HG03045 (cell line): ENCODE measurements around the gene HES2.
"Not testable (repeated sequence)": the region's sequence is repeated elsewhere in the genome, so short reads cannot be mapped to it uniquely, and the experiment has no call there.

Source experiments
- ATAC-seq: cut with Tn5 transposase; IDR thresholded peaks from one replicate; pipeline ENCODE4 v1.9.1; 2021; ENCODE audit warnings: mild to moderate bottlenecking, moderate library complexity; ENCODE audit not compliant: unreplicated experiment

The HES2 gene

DNA sequence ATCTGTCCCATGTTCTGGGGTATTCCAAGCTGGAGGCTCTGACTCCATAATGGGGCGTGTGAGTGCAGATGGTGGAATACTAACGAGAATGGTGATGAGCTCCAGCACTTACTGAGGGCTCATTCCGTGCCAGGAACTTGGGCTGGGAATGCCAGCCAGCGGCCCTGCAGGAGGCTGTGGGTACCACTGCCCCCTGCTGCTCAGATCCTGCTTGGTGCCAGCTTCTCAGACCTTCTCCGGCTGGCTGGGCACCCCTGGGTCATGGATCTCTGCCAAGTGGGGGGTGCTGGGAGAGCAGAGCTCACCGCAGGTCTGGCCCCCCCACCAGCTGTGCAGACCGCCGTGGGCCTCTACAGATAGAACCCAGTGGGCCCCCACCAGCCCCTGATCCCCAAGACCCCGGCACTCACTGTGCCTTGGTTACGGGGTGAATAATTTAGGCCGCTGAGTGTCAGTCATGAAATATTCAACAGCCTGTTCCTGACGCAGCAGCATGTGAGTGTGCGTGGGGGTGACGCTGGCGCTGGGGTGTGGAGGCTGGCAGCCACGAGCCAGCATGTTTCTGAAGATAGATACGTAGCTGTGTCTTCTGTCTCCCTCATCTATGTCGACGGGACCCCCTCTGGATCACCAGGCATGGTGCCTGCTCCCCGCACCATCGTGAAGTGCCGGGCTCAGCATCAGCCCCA is 17.4 kb upstream of the HES2 start:
- ATAC-seq: not testable (repeated sequence)

DNA sequence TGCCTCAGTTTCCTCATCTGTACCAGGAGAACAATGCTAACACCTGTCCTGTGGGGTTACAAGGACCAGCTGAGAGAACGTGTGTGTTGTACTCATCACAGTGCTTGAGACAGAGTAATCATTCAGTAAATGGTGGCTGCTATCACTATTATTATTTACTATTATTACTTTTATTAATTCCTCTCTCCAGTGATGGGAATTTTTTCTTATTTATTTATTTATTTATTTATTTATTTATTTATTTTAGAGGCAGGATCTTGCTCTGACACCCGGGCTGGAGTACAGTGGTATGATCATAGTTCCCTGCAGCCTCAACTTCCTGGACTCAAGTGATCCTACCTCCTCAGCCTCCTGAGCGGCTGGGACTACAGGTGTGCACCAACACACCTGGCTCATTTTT is 16.6 kb upstream of the HES2 start:
- ATAC-seq: not testable (repeated sequence)

DNA sequence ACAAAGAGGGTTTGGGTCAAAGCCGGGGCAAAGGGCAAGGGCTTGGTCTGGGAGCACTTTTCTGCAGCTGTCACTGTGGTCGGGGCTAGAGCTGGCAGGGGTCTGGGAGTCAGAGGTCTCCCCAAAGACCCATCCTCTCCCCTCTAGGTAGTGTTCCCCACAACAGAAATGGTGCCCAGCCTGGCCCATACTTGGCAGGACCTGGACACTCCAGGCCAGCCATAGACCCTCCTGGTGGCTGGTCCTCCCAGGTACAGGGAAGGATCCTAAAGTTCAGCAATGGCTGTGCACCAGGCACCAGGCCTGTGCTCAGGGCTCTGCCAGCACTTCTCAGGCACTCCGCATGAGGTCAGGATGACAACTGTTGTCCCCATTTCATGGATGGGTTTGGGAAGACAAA is 15.8 kb upstream of the HES2 start:
- ATAC-seq: no peak

DNA sequence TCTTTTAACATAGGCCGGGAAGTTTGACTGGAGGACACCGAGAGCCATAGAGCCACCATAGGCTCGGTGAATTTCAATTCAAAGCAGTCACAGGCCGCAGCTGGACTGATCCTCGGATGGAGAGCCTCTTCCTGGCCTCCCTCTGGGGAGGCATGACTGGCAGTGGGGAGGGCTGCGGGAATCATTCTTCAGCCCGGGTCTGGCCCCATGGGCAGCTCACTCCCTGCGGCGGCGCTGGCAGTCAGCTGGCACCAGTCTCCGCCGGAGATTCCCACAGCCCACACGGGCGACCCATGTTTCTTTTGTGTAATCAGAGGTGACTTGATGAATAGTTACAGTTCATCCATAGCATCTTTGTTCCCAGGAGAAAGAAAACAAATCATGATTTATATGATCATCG is 15.4 kb upstream of the HES2 start:
- ATAC-seq: no peak

DNA sequence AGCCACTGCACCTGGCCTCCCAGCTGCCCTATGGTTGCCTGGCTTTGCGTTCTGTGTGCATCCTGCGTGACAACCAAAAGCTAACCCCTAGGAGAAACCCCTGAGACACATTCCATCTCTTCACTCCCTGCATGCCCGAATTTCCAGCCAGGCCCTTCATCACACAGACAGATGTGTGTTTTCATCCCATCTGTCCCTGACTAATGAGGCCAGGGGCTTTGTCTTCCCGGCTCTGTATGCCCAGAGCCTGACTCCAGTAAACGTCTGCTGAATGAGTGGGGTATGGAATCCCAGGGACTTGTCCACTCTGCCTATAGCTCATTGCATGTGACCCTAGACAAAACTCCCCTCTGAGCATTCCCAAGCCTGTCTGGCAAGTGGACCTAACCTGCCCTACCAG is 14.5 kb upstream of the HES2 start:
- ATAC-seq: no peak

DNA sequence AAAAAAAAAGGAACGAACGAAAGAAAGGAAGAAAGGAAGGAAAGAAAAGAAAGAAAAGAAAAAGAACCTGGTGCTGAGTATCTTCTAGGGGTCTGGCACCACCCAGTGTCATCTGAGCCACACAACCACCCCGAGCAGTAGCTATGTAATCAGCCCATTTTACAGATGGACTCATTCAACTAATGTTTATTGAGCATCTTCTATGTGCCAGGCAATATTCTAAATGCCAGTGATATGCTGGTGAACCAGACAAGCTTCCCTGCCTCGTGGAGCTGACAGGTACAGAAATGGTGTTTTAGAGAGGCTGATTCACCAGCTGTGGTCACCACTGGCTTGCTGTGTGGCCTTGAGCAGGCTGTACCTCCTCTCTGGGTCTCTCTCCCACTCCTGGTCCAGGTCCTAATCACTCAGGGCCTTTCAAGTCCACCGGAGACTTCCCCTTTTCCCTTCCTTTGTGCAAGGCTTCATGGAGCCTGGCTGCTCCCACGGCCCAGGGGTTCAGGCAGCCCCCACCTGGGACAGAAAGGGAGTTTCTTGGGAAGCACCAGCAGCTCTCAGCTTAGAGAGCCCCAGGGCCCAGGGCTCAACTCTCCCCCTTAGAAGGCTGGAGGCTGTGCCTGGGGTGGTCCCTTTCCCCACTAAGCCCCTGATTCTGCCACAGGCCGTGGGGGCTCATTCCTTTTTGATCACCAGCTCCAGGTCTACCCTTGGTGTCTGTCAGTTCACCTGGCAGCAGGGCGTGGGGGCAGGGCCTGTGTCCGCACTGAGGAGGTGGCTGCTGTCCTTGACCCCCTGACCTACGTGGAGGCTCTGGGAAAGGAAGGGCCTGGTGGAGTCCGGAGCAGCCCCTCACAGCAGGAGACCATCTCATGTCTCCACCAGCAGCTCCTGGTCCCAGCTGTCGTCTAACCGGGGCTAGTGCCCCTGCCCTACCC is 12.2 kb upstream of the HES2 start:
- ATAC-seq: not testable (repeated sequence)

DNA sequence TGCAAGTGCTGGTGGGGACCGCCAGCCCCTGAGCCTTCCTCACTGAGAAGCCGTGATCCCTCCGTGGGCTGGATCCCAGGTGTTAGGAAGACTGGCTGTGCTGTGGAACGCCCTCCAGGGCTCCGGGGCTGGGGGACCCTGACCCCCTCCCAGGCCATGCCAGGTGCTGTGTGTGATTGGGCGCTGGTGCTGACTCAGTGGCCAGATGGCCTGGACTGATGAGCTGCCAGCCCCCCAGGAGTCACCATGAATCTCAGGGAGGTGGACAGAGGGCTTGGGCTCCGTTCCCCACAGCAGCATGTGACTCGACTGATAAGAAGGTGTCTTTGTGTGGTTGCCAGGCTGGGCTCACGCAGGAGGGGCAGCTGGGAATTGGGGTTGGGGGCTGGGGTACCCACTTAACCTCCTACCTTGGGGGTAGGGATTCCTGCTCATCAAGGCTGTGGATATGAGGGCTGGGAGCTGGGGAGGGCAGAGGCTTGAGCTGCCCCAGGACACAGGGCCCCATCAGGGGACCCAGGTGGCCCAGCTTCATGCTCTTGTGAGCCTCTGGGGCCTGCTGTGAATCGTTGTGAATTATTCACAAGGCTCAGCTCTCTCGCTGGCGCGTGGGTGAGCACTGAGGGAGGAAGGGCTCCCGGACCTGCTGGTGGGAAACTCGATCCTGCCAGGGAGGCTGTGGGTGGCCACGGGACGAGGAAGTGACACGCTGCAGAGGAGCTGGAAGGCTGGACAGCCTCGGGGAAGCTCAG is 10.1 kb upstream of the HES2 start:
- not testable (repeated sequence) for ATAC-seq

DNA sequence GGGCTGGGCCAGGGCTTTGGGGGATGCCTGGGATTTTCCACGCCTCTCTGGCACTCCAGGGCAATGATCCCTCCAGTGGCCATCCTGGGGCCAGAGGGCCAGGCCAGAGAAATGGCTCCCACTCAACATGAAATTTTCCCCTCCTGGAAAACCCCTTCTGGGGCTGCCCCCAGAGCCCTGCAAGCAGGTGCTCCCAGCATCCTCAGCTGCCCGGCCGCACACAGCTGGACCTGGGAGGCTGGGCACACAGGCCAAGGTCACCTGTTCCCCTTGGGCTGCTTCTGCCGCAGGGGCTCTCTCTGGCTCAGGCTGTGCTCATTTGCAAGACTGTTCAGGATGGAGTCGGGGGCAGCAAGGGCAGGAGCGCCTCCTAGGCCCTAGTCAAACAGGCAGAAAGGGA is 8.7 kb upstream of the HES2 start:
- ATAC-seq: not testable (repeated sequence)

DNA sequence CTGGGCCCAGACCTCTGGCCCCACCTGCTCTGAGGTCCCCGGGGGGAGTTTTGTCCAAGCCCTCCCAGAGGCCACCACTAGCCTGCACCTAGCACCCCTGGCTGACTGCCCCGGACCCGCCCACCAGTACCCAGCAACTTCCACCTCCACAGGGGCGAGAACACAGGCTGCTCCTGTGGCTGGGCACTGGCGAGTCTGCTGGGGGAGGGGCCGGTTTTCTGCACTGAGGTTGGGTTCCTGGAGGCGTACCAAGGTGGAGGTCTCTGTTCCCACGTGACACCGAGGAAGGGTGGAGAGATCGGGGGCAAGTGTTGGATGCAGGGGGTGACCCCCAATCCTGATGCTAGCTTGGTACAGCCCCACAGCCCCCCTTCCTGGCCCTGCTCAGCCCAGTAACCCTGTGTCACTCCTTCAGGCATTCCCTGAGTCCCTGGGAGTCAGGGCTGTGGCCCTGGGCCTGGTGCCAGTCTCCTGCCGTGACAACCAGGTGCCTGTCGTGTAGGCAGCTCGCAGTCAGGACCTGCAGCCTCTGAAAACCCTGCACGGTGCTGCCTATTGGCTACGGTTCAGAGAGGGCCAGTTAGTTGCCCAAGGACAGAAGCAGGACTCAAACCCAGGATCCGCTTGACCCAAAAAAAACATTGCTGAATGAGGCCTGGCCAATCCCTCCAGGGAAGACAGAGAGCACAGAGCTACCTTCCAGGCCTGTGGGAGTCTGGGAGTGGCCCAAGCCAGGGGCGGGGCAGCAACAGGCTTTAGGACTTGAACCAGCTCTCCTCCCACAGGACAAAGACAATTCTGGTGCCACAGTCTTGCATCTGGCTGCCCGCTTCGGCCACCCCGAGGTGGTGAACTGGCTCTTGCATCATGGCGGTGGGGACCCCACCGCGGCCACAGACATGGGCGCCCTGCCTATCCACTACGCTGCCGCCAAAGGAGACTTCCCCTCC is 8.0 kb upstream of the HES2 start:
- ATAC-seq: no peak

DNA sequence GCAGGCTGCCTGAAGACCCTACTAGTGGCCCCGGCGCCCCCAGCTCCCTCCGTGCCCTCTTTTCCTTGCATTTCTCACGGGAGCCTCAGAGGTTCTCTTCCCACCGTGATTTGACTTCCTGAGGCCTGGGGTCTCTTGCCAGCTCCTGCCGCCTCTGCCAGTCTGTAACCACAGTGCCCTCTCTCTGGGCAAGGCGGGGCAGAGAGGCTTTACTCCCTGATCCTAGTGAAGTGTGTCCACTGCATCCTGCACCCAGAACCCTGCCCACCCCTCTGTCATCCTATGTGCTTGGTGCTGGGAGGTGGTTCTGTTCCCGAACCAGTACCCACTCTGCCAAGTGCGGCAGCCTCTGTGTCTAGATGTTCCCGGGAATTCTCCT is 7.2 kb upstream of the HES2 start:
- ATAC-seq: no peak

DNA sequence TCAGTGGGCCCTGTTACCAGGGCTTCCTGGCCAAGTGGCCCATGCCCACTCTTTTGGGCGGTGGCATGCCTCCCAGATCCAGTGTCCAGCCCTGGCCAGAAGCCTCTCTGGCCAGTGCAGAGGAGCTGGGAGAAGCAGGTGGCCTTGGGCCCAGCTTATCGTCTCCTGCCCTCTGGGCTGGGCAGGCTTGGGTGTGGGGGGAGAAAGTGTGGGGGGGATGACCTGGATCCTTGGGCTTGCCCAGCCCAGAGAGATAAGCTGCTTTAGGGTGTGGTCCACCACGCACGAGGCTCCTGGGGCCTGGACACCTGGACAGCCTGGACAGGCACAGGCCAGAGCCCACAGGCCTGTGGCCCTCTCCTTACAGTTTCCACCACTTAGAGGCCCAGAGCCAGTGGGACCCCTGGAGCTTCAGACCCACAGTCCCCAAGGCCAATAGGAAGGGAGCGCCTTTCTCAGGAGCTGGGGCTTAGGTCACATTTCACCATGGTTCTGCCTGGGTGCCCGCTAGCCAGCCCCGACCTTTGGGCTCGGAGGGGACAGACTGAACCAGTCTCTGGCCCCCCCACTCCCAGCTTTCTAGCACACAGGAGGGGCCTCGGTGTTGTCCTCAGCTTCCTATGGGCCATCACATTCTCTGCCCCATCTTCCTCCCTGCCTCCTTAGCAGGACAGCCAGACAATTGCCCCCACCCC is 6.7 kb upstream of the HES2 start:
- ATAC-seq: no peak

DNA sequence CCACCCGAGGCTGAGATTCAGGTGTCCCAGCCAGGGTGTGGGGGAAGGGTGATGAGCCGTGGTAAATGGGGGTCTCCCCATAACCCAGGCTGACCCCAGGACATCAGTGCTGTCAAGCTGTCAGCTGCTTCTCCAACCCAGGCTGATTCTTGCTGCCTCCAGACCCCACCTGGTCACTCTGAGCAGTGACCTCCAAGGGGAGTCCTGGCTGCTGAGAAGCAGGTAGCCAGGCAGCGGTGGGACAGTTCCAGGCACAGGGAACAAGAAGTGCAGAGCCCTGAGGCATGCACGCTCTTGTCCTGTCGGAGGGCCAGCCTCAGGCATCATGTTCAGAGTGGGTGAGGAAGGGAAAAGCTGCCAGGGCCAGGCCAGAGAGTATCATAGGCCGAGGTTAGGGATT is 5.9 kb upstream of the HES2 start:
- no peak for ATAC-seq

DNA sequence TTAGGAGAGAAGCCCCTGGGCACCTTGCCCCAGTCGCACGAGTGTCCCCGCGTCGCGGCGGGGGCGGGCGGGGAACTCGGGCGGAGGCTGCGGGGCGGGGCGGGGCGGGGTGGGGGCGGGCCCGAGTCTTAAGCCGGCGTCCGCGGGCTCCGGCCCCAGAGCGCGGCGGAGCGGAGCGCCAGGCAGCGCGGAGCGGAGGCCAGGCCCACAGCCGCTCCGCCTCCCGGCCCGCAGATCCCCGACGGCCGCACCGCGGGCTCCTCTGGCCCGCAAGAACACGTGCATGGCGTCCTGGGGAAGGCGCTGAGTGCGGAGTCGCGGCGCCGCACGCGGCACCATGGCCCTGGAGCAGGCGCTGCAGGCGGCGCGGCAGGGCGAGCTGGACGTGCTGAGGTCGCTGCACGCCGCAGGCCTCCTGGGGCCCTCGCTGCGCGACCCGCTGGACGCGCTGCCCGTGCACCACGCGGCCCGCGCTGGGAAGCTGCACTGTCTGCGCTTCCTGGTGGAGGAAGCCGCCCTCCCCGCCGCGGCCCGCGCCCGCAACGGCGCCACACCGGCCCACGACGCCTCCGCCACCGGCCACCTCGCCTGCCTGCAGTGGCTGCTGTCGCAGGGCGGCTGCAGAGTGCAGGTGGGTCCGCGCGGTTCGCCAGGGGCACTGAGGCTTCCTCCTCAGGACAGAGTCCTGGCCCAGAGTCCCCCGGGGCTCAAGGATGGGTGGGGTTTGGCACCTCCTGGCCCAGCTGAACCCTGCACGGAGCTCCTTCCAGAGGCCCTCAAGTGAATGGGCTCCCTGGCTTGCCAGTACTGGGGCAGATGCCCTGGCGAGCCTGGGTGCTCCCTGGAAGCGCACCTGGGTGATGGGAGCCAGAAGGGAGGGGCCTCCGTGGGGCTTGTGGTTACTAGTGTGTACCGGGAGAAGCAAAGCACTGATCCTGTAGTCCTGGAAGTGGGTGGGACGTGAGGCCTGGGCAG is 5.2 kb upstream of the HES2 start, which contains the start of gene ESPN:
Gene ESPN, plus strand, starts transcription at position 158 of the 975 bp plus-strand sequence. Its CDS starts 180 bp downstream, at position 338.
- ATAC-seq: no peak

DNA sequence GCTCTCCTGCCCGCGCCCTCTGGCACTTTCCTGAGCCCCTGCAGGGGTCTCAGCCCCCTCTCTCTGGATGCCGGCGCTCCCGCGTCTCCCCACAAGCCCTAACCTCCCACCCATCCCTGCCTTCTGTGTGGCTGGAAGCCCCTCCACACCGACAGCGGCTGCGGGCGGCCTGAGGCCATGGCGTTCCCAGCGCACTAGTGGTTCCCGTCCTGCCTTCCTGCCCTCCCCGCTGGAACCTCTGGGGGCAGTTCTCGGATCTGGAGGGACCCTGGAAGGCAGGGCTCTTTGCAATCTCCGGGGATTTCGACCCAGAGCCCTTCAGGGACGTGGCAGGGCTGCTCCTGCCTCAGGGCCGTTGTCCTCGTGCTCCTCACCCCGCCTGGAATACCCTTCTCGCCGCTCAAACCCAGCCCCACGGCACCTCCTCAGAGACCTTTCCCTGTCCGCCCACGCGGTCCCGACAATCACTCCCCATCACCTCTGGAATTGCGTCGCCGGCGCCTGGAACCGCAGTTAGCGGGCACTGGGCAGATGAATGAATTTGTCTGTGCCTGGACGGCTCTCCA is 4.4 kb upstream of the HES2 start:
- no peak for ATAC-seq

DNA sequence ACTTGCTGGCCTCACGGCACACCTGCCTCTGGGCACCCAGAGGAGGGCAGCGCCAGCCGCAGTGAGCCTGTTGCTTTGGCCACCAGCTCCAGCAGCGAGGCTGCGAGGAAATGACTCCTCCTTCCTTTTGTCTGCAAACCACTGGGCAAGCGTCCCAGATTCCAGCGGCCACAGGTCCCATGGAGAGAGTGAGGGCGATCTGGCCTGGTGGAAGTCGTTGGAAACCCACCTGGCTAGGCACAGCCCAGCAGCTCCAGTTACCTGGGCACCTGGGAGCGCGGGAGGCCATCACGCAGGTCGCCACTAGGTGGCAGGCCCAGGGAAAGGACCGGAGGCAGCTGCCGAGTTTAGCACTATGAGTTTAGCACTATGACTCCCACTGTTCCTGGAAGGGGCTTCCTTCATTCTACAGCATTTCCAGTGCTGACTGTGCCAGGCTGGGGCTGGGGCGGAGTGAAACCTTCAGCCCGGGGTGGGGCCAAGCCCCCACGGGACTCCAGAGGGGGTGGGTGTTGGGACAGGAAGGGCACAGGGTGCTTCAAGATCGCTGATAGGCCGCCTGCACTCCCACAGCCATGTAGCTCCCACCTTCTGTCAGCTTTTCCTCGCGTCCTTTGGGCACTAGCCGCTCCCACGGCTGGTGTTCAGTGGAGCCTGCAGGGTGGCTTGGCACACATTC is 3.7 kb upstream of the HES2 start:
- no peak for ATAC-seq

DNA sequence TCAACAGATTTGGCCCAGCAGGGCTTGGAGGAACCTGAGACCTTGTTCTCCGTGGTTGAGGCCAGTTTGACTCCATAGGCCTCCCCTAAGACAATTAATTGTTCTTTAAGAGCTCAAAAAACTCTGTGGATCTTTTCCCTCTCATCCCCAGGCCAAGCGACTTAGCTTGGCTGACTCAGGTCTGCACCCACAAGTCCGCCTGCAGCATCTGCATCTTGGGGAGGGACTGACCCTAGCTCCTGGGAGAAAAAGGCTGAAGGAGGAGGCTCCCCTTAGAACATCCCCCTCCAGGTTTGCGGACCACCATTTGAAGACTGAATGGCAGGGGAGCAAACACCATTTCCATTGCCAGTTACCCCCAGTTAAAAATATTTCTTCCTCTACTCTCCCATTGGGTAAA is 1.5 kb upstream of the HES2 start:
- no peak for ATAC-seq

DNA sequence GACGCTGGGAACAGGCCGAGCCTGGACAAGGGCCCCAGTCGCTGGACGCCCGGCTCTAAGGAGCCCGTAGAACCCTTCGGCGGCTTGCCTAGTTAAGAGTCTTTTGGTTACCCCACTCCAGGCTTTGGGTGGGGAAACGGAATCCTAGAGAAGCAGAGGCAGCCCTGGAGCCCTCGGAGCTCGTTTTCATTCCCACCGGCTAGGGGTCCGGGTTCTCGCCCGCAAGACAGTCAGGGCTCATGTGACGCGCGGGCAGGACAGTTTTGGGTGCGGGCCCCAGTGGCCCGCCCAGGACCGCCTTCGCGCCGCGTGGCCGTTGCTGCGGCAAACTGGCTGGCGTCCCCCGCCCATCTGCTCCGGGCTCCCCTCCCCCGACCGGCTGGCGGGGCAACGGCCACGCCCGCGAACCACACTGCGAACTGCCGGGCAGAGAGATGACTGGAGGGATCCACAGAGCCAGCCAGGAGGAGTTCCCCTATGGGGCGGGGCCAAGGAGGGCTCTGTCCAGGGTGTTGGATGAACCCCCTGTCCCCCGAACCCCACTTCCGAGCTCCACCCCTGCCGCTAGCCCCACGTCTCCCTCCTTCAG is 829 bp upstream of the HES2 start:
- ATAC-seq: no peak
